HG02571 (cell line): Measurements from ENCODE around the gene RP2.

ENCODE experiments used
- ATAC-seq: cut with Tn5 transposase; IDR thresholded peaks from one replicate; pipeline ENCODE4 v1.9.1; 2021; ENCODE audit warnings: mild to moderate bottlenecking, moderate library complexity; ENCODE audit not compliant: unreplicated experiment

RP2 gene

GRCh38 chrX:46841346-46841745 is 4.5 kb downstream of the RP2 start:
- ATAC-seq = no peak

DNA sequence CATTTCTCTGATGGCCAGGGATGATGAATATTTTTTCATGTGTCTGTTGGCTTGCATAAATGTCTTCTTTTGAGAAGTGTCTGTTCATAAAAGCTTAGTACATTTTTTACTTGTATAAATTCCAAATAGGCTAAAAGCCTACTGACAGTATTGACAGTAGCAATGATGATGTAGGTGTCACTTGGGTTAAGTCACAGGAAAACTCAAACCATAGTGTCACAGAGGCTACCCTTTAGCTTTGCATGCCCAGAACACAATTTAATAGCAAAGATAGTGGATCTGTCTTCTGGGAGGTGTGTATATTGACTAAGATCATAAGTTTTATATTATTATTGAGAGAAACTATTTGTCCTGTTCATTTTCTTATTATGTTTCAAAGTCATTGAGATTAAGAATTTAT is 8.1 kb downstream of the RP2 start:
- ATAC-seq = no peak

DNA sequence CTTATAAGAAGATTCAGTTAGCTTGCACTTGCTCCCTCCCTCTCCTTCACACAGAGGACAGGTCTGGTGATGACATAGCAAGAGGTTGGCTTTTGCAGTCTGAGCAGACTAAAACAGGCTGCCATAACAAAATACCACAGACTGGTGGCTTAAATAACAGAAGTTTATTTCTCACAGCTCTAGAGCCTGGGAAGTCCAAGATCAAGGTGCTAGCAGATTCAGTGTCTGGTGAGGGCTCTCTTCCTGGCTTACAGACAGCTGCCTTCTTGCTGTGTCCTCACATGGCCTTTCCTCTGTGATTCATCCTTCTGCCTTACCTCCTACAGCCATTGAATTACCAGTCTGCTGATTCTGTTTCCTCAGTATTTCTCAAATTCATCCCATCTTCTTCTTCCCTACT is 13.1 kb downstream of the RP2 start:
- no peak for ATAC-seq

DNA sequence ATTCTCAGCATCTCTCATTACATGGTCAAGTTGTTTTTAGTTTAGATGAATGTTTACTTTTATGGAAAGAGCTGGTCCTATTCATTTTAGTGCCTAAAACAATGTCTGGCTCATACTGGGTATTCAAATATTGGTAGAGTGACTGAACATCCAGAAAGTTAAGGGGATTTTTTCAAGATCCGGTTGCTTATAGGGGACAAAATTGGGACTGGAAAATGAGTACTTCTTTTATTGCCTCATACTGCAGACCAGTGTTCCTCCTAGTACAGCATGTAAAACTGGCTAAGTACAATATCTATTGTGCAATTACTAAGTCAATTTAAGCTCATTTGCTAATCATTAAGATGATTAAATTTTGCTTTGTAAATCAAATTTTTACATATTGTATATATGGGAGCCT is 13.9 kb downstream of the RP2 start:
- no peak for ATAC-seq

DNA sequence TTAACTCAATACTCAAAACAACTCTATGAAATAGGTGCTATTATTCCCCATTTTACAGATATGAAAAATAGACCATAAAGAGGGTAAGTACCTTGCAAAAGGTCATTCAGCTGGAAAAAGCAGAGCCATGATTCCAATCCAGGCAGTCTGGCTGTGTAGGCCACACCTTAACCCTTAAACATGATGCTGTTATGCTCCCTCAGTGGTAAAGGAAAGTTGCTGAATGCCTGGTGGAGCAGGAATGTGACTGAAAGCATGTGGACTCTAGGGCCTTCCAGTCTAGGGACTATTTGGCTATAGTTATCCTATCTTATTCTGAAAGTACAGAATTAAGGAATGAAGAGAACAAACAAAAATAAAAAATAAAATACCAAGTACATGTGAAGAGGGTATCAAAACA is 19.6 kb downstream of the RP2 start:
- no peak for ATAC-seq

GRCh38 chrX:46860557-46860956 is 23.7 kb downstream of the RP2 start:
- ATAC-seq = no peak

DNA sequence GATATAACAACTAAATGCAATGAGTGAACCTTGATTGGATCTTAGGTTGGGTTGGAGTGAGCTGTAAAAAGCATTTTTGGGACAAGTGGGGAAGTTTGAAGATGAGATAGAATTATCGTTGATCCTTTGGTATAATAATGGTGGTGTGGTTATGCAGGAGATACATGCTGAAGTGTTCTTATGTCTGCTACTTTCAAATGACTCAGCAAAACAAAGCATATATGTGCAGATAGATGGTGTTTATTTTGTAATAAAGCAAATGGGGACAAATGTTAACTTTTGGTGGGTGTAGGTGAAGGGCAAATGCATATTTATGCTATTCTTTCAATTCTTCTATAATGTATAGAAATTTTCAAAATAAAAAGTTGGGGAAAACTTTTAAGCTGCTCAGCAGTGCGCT is 26.2 kb downstream of the RP2 start:
- ATAC-seq = no peak

GRCh38 chrX:46864606-46865005 is 27.8 kb downstream of the RP2 start:
- no peak for ATAC-seq

DNA sequence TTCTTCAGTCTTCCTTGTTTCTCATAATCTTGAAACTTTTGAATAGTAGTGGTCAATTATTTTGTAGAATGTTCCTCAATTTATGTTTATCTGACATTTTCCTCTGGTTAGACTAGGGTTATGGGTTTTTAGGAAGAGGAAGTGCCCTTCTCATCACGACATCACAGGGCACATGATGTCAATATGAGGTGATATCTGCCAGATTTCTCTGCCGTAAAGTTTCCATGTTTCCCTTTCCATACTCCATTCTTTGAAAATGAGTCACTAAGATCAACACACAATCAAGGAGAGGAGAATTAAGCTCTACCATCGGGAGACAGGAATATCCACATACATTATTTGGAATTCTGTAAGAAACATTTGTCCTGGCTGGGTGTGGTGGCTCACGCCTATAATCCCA is 28.4 kb downstream of the RP2 start:
- no peak for ATAC-seq

DNA sequence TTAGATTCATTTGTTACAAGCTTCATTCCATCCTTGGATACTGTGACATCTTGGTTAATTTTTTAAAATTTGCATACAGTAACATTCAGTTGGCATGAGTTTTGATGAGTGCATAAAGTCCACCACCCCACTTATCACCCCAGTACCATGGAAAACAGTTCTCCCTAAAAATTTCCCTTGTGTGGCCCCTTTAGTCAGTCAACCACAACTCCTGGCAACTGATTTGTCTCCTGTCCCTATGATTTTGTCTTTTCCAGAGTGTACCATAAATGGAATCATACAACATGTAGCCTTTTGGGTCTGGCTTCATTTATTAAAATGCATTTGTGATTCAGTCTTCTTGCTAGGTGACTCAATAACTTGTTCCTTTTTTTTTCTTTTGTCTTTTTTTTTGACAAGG is 29.9 kb downstream of the RP2 start:
- ATAC-seq = no peak

GRCh38 chrX:46873746-46874145 is 36.9 kb downstream of the RP2 start:
- ATAC-seq = no peak

GRCh38 chrX:46876901-46877300 is 40.1 kb downstream of the RP2 start:
- ATAC-seq = no peak

- ATAC-seq = no peak
These were observed 45.4 kb downstream of the RP2 start for GRCh38 chrX:46882266-46882665.

- ATAC-seq = no peak
These were observed 48.0 kb downstream of the RP2 start for GRCh38 chrX:46884799-46885198.

DNA sequence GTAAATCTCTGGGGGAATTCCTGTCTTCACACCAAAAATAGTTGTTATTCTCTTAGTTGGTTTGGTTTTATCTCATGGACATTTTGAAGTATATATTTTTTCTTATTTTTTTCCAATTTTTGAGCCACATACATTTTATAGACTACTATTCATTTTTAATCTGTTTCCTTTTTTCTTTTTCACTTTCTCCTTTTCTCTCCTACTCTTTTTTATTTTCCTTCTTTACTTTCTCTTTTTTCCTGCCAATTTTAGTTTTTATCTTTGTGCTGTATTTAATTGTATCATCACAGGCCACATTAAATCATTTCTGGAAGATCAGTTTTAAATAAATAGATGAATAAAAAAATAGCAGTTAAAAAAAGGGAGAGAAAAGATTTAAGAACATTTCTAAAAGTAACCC is 61.4 kb downstream of the RP2 start:
- ATAC-seq = no peak

DNA sequence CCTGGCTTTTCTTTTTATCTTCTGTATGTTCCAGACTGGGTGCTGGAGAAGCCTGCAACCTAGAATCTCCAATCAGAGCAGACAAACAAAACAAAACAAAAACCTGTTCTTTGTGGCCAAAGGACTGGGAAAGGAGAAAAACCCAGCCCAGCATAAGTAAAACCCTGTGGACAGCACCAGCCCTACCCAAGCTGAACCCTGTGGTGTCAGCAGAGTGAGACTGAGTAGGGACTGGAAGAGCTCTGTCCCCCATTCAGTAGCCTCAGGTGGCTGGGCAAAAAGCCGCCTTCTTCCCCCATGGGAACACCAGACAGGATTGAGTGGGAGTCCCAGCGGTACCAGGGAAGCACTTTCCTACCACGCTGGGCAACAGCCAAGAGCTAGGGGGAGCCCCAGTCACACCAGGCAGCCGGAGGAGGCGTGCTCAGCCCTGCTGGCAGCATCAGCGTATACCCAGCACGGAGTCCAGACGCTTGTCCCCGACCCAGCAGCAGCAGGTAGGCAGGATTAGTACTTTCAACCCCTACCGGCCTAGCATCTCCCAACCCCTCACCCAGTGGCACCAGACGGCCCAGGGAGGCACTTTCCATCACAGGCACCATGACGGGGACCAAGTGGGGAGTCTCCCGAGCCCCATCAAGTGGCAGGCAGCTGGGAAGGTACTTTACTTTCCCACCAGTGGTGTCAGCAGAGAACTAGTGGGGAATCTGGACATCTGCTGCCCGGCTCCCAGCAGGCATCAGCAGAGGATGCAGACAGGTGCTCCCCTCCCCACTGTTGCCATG is 66.8 kb downstream of the RP2 start:
- peak; percentile 84 for ATAC-seq

DNA sequence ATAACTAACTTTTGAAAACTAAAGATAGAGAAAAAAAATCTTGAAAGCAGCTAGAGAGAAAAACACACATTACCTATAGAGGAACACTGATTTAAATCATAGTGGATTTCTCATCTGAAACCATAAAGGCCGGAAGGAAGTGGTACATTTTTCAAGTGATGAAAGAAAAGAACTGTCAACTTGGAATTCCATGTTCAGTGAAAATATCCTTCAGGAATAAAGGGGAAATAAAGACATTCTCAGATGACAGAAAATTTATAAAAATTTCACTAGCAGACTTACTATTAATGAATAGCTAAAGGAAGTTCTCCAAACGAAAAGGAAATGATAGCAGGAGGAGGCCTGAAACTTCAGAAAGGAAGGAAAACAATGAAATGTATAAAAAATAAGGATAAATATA is 67.8 kb downstream of the RP2 start:
- ATAC-seq = no peak

DNA sequence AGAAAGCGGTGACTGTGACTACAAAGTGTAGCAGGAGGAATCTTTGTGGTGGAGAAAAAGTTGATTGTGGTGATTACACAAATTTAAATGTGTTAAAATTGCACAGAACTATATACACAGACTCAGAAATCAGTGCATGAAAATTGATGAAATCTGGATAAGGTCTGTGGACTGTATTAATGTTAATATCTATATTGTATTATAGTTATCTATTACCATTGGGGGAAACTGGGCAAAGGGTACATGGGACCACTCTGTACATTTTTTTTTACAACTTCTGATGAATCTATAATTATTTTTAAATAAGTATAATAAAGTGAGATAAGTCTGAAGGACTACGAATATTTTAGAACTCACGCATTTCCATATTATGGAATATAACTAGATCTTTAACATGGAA is 73.6 kb downstream of the RP2 start:
- ATAC-seq = no peak

- ATAC-seq = peak; percentile 39
These were observed 75.3 kb downstream of the RP2 start, which contains the start of gene JADE3 for GRCh38 chrX:46912098-46912602. TSS of gene JADE3 (plus strand) at chrX:46912421. CDS start at chrX:46984895, 72,474 bp downstream.

DNA sequence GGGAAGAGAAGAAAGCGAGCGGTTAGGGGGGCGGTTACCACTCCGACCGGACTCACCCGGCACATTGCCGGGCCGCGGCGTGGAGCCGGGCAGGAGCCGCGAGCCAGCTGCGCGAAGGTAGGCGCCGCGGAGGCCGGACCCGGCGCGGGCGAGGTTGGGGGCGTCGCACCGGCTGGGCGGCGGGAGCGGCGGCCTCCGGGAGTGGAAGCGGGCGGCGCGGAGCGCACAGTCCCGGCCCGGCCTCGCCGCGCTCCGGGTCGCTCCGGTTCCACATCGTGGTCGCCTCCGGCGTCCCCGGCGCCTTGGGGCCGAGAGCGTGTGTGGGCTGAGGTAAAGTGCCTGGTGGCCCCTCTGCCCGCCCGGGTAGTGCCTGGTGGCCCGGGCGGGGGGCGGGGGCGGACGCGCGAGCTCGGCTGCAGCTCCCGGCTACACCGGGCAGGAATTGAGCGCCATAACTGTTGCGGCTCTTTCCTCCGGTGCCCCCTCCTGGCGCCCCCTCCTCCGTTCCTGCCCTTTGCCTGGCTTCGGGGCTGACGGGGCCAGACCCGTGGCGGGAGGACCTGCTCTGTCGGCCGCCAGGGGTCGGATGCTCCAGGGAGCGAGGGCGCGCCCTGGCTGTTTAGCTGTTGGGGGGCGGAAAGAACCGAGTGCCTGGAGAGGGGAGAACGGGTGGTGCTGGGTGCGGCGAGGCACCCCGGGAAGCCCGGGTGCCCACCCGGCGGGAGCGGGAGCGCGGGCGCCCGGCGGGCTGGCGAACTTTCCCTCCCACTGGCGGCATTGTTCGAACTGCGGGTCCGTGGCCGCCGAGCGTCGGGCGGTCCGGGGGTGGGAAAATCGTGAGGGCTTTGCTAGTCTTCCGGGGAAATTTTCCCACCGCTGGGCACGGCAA is 76.0 kb downstream of the RP2 start:
- peak; percentile 42 for ATAC-seq

- ATAC-seq = no peak
These were observed 76.8 kb downstream of the RP2 start for GRCh38 chrX:46913667-46914066.

- no peak for ATAC-seq
These were observed 79.4 kb downstream of the RP2 start for GRCh38 chrX:46916273-46916672.
